ENCODE results near the gene TEX29.

The TEX29 gene

GRCh38 chr13:111316161-111316730 is 4.2 kb upstream of the TEX29 start:
- no peaks in the 10 kb centered on the region for H4K20me1 ChIP-seq (ENCODE audit: insufficient read depth)

DNA sequence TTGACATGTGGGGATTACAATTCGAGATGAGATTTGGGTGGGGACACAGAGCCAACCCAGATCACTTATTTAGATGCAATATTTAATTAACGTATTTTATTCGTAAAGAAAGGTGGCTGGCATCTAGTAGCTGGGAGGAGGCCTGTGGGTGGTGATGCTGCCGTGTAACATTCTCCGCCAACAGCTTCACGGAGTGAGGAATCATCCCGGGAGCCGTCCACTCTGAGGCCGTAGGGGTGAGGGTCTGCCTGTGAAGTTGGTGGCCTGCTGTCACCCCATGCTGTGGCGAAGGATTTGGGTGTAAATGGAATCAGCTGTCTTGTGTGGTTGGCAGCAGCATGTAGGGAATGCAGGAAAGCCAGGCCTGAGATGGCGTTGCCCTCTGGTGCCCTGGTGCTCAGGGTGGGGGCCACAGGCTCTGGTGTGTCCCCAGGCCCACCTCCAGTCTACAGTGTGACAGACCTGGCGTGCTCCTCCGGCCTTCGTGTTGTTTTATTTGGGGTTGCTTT is 3.3 kb upstream of the TEX29 start:
- Histone ChIP-seq H3K4me3 (IDR thresholded peaks at IDR 0.05; ENCODE audit: insufficient read depth, low read depth, low read length) (no peak overlapping the region), H3K36me3 (ENCODE audit: insufficient read depth) (no peaks in the 10 kb centered on the region), H3K27ac (no peak overlapping the region), H3K9ac (no peak overlapping the region), H2AFZ (ENCODE audit: low read depth) (no peak overlapping the region), H3K4me2 (no peak overlapping the region), H3K79me2 (ENCODE audit: insufficient read depth, low read depth) (no peaks in the 10 kb centered on the region), H3K4me1 (ENCODE audit: low read depth, poor library complexity, severe bottlenecking) (no peaks in the 10 kb centered on the region), H3K27me3 (ENCODE audit: insufficient read depth, low read depth) (no peaks in the 10 kb centered on the region), H4K20me1 (ENCODE audit: insufficient read depth) (no peaks in the 10 kb centered on the region)
- TF ChIP-seq, protein P1, sequence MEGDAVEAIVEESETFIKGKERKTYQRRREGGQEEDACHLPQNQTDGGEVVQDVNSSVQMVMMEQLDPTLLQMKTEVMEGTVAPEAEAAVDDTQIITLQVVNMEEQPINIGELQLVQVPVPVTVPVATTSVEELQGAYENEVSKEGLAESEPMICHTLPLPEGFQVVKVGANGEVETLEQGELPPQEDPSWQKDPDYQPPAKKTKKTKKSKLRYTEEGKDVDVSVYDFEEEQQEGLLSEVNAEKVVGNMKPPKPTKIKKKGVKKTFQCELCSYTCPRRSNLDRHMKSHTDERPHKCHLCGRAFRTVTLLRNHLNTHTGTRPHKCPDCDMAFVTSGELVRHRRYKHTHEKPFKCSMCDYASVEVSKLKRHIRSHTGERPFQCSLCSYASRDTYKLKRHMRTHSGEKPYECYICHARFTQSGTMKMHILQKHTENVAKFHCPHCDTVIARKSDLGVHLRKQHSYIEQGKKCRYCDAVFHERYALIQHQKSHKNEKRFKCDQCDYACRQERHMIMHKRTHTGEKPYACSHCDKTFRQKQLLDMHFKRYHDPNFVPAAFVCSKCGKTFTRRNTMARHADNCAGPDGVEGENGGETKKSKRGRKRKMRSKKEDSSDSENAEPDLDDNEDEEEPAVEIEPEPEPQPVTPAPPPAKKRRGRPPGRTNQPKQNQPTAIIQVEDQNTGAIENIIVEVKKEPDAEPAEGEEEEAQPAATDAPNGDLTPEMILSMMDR (conservative IDR thresholded peaks at IDR 0.05; ENCODE audit: low read depth, low read length) = no peak

More at GRCh38 chr13:111316161-111316730, 4.2 kb upstream of the TEX29 start:
- Histone ChIP-seq H3K4me3 (IDR thresholded peaks at IDR 0.05; ENCODE audit: insufficient read depth, low read depth, low read length) (no peak overlapping the region), H3K9ac (no peak overlapping the region), H3K27me3 (ENCODE audit: insufficient read depth, low read depth) (no peaks in the 10 kb centered on the region), H3K4me2 (no peak overlapping the region), H3K27ac (no peak overlapping the region), H2AFZ (ENCODE audit: low read depth) (no peak overlapping the region), H3K79me2 (ENCODE audit: insufficient read depth, low read depth) (no peaks in the 10 kb centered on the region), H3K36me3 (ENCODE audit: insufficient read depth) (no peaks in the 10 kb centered on the region), H3K4me1 (ENCODE audit: low read depth, poor library complexity, severe bottlenecking) (no peaks in the 10 kb centered on the region)
- TF ChIP-seq, protein P1 (conservative IDR thresholded peaks at IDR 0.05; ENCODE audit: low read depth, low read length) = no peak

DNA sequence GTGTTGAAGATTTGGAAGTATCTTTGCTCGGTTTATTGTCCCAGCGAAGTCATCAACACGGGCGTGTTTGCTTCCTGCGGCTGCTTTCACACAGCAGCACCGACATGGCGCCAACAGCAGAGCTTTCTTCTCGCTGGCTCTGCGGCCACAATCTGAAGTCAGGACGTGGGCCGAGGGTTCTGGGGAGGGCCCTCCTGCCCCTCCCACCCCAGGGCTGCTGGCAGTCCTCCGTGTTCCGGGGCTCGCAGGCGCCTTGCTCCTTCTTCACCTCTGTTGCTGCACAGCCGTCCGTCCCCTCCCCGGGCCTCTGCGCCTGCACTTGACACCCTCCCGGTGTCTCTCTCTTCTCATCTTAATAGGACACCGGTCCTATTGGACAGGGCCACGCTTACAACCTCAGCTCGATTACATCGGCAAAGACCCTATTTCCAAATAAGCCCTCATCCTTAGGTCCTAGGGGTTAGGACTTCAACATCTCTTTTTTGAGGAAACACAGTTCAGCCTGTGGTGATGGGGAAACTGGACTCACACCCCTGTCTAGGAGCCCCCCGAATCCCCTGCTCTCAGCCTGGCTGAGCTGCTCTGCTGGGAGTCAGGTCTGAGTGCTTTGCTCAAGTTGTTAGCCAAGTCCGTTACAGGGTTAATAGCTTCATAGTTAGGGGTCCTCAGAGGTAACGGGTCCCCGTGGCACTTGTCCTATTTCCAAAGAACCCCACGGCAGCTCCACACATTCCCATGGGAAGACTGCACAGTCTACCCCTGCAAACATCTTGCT is 2.7 kb upstream of the TEX29 start:
- H4K20me1 ChIP-seq (ENCODE audit: insufficient read depth) = no peaks in the 10 kb centered on the region
- no peaks in the 10 kb centered on the region for H3K79me2 ChIP-seq (ENCODE audit: insufficient read depth, low read depth)
- no peak overlapping the region for H3K9ac ChIP-seq
- H3K4me2 ChIP-seq = no peak overlapping the region
- H3K36me3 ChIP-seq (ENCODE audit: insufficient read depth) = no peaks in the 10 kb centered on the region
- H3K4me3 ChIP-seq (IDR thresholded peaks at IDR 0.05; ENCODE audit: insufficient read depth, low read depth, low read length) = no peak overlapping the region
- TF ChIP-seq, protein P1 (conservative IDR thresholded peaks at IDR 0.05; ENCODE audit: low read depth, low read length) = no peak
- H3K27me3 ChIP-seq (ENCODE audit: insufficient read depth, low read depth) = no peaks in the 10 kb centered on the region
- H3K27ac ChIP-seq = no peak overlapping the region
- H3K4me1 ChIP-seq (ENCODE audit: low read depth, poor library complexity, severe bottlenecking) = no peaks in the 10 kb centered on the region
- no peak overlapping the region for H2AFZ ChIP-seq (ENCODE audit: low read depth)

- H3K4me1 ChIP-seq (ENCODE audit: low read depth, poor library complexity, severe bottlenecking) = no peaks in the 10 kb centered on the region
- H3K27me3 ChIP-seq (ENCODE audit: insufficient read depth, low read depth) = no peaks in the 10 kb centered on the region
- TF ChIP-seq, protein P1 (conservative IDR thresholded peaks at IDR 0.05; ENCODE audit: low read depth, low read length) = no peak
- no peak overlapping the region for H3K4me3 ChIP-seq (IDR thresholded peaks at IDR 0.05; ENCODE audit: insufficient read depth, low read depth, low read length)
- H2AFZ ChIP-seq (ENCODE audit: low read depth) = no peak overlapping the region
- H3K4me2 ChIP-seq = no peak overlapping the region
- no peak overlapping the region for H3K27ac ChIP-seq
- H4K20me1 ChIP-seq (ENCODE audit: insufficient read depth) = no peaks in the 10 kb centered on the region
- H3K9ac ChIP-seq = no peak overlapping the region
- H3K36me3 ChIP-seq (ENCODE audit: insufficient read depth) = no peaks in the 10 kb centered on the region
- H3K79me2 ChIP-seq (ENCODE audit: insufficient read depth, low read depth) = no peaks in the 10 kb centered on the region
These were observed 2.1 kb upstream of the TEX29 start for GRCh38 chr13:111318386-111318785.

Data from KMS-11 (cell line).